GM19035 (cell line): Measurements from ENCODE around the gene TASP1.
"Not testable (repeated sequence)": the region's sequence is repeated elsewhere in the genome, so short reads cannot be mapped to it uniquely, and the experiment has no call there.

Source experiments
- ATAC-seq: cut with Tn5 transposase; IDR thresholded peaks from one replicate; pipeline ENCODE4 v1.9.1; 2021; ENCODE audit not compliant: unreplicated experiment

TASP1 gene, protein sequence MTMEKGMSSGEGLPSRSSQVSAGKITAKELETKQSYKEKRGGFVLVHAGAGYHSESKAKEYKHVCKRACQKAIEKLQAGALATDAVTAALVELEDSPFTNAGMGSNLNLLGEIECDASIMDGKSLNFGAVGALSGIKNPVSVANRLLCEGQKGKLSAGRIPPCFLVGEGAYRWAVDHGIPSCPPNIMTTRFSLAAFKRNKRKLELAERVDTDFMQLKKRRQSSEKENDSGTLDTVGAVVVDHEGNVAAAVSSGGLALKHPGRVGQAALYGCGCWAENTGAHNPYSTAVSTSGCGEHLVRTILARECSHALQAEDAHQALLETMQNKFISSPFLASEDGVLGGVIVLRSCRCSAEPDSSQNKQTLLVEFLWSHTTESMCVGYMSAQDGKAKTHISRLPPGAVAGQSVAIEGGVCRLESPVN

DNA sequence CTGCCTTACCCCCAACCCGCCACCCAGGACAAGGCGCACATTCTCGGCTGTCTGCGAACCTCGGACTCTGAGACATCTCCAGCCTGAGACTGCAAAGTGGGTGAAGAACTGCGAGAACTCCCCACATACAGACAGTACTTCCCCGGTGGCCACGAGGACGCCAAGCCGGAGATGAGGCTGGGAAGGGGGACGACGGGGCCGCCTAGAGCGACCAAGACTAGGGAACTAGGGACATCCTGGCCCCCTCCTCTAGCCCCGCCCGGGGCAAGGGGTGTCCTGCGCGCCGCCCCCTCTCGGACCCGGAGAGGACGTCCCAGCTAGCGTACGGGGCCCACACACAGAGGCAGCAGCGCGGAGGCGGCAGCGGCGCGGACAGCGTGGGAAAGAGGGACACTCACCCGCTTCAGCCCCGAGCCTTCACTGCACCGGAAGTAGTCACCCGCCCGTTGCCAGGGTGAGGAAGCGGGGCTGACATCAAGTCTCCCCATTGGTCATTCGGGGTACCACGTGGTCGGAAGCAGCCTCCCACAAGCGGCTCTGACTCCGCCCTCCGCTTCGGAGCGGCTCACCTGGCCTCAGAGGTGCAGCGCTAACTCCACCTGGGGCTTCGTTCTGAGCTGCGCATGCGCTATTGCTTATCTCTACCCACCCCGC, at the start of gene TASP1:
TSS of gene TASP1 (minus strand) at position 437 of the 654 bp plus-strand sequence. CDS start 8,854 bp downstream, outside the sequence.
- peak; percentile 100 for ATAC-seq

DNA sequence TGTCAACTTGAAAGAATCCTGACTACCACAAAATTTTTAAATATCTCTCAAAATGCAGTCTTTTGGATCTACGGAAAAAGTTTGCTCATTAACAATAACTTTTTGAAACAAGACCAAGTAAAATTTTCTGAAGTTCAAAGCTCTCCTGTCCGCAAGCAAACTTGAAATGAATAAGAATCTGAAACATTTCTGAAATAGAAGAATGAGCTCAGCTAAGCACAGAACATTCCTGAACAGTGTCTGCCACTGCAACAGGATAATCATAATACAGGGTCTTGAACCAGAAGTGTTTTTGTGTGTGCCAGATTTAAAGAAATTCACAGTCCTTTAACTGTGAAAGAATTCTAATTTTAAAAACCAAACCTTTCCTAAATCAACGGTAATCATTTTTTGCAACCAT, 49.1 kb upstream of the TASP1 start:
- ATAC-seq = no peak

GRCh38 chr20:13685623-13686022, 46.9 kb upstream of the TASP1 start:
- no peak for ATAC-seq

DNA sequence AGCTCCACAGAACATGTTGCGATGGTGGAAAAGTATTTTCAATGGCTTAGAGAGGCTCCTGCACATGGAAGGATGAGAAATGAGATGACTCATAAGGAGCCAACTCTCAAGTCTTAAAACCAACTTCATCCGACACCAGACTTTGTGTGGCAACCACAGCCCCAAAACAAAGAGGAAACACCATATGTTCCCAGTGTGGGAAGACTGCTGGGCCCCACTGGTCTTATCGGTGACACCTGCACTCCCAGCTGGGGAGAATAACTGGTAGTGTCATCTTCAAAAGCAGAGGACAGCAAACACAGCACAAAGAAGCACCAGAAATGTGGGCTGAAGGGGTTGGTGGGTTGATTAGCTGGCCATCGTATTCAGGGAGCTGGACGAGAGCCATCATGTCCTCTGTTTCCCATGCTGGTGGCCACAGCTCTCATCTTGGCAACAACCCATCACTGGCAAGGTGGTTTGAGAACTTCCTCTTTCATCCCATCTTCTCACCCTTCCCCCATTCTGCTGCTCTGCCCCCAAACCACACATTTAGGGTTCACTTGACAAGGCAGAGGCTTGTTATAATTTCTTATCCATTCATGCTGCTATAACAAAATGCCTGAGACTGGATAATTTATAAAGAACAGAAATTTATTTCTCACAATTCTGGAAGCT, 46.0 kb upstream of the TASP1 start:
- peak; percentile 44 for ATAC-seq

GRCh38 chr20:13683833-13684232, 45.1 kb upstream of the TASP1 start:
- no peak for ATAC-seq

DNA sequence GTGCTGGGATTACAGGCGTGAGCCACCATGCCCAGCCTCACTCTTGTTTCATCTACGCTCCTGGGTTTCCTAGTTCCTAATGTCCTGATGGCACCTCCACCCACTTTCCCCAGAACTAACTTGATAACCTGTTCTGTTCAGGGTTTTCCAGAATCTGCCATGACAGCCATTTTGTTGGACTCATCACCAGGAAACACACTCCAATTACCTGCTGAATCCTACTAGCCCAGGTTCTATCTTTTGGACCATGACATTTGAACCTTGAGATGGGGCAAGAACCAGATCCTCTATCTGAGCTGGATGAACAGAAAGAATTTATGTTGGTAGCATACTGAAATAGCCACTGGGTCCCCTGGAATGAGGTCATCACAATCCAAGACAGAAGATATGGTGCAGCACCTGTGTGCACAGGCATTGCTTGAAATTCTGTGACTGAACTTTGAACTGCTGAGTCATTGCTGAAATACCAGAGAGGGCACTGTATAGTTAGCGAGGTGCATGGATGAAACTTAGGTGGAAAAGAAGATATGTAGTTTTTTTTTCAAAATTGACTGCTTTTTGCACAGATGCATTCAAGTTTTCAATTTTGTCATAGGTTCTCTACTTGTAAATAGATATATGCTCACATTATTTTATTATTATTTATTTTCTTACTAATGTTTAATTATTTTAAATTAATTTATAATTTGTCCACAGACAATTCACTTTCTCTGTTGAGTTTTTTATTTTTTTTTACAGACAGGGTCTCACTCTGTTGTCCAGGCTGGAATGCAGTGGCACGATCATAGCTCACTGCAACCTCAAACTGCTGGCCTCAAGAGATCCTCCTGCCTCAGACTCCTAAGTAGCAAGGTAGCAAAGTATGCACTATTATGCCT, 42.8 kb upstream of the TASP1 start:
- ATAC-seq = peak; percentile 69

- no peak for ATAC-seq
These were observed 40.2 kb upstream of the TASP1 start for GRCh38 chr20:13678944-13679343.

- ATAC-seq = no peak
These were observed 38.5 kb upstream of the TASP1 start for GRCh38 chr20:13677241-13677640.

- ATAC-seq = no peak
These were observed 38.0 kb upstream of the TASP1 start for GRCh38 chr20:13676682-13677081.

GRCh38 chr20:13672690-13673089, 34.0 kb upstream of the TASP1 start:
- no peak for ATAC-seq

GRCh38 chr20:13671916-13672378, 33.2 kb upstream of the TASP1 start:
- no peak for ATAC-seq

DNA sequence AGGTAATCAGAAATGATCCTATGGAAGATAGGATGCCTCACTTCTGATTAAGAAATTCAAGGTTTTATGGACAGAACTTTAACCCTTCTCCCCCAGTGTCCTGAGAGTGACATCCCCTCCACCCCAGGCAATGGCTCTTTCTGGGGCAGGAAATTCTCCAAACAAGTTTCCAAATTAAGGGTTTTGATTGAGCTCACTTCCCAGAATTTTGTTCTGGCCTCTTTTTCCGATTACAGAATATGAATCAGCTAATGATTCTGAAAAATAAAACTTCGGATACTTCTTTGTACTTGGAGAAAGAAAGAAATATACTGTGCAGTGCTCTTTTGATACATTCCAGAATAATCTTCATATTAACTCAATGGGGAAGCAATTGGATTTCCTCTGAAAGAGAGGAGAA, 32.8 kb upstream of the TASP1 start:
- no peak for ATAC-seq

DNA sequence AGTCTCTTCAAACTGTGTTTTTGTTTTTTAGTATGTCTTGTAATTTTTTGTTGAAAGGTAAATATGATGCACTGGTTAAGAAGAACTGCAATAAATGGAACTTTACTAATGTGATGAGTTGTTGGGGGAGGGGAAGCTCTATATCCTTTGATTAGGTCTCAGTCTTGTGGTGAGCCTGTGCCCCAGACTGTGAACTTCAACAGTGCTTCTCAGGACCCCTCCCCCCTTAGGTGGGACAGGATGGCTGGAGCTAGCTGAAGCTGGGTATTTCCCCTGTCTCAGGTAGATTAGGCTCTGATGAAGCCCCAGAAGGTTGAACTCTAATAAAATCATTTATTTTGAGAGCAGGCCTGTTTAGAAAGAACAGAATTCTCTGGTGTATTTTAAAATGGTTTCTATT, 31.4 kb upstream of the TASP1 start:
- ATAC-seq = no peak

DNA sequence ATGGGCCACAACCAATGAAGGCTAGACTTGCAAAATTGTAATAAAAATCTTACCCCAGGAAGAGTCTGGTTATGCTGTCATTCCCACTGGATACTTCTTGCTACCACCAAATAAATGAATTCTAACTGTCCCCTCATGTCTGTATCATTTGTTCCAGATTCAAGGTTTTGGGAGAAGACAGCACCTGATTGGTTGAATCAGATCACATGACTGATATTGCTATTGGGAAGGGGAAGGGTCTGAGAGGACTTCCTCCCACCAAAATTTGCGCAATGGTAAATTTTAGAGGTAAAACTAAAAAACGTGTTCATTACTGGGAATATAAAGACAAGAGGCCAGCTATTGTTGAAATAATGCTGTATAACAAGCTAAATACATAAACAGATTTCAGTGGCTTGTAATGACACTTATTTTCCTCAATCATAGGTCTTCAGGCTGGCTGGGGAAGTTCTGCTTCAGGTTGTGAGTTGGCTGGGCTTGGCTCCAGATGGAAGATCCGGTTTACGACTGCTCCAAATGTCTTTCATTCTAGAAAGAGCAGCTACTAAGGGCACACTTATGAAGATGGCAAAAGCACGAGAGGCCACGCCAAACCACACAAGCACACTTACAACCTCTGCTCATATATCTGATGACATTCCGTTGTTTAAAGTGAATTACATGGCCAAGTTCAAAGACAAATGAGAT, 27.1 kb upstream of the TASP1 start:
- ATAC-seq = no peak

DNA sequence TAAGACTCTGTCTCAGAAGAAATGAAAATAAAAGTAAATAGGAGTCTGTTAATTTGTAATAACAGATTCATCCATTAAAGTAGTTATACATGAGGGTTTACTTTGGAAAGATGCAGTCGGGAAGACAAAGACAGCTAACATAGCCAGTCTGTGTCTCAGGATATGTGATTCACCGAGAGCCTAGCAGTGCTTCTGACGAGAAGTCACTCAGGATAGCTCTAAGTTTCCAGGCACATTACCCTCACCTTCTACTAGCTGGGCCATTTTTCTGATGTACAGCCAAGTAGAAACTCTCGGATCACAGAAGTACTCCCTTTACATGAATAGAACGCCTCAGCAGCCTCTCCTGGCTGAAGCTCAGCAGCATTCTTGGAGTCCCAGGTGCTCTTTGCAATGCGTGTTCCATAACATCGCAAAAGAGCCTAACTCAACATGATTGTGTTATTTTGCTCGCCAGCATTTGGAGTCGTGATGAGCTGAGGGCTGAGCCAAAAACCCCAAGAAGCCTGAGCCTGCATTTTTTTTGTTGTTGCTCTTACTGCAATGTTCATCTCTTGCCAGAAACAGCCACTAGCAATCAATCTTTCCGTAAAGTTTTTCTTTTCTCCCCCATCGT, 22.4 kb upstream of the TASP1 start:
- no peak for ATAC-seq

DNA sequence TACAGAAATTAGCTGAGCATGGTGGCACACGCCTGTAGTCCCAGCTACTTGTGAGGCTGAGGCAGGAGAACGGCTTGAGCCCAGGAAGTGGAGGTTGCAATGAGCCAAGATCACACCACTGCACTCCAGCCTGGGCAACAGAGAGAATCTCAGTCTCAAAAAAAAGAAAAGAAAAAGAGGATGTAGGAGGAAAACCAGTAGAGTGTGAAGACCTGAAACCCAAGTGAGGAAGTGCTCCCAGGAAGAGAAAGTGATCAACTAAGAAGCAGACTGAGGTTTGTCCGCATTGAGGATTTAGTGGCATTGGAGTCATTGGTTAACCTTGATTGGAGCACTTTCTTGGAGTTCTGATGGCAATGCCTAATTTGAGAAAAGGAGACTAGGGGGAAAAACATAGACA, 20.6 kb upstream of the TASP1 start:
- ATAC-seq = peak; percentile 76

GRCh38 chr20:13658060-13658459, 19.3 kb upstream of the TASP1 start:
- ATAC-seq = not testable (repeated sequence)

GRCh38 chr20:13656721-13657368, 18.1 kb upstream of the TASP1 start:
- ATAC-seq = no peak

- no peak for ATAC-seq
These were observed 15.8 kb upstream of the TASP1 start for GRCh38 chr20:13654463-13655023.
